GM12872 (cell line): ENCODE measurements around the gene AGBL1.

Experiments used
- TF ChIP-seq, protein P1 (sequence below): IDR thresholded peaks from 3 replicates; pipeline ENCODE4 v1.5.1; 2011; ENCODE audit warnings: low read depth, mild to moderate bottlenecking, low read length, moderate library complexity; ENCODE audit not compliant: insufficient read depth

The AGBL1 gene

DNA sequence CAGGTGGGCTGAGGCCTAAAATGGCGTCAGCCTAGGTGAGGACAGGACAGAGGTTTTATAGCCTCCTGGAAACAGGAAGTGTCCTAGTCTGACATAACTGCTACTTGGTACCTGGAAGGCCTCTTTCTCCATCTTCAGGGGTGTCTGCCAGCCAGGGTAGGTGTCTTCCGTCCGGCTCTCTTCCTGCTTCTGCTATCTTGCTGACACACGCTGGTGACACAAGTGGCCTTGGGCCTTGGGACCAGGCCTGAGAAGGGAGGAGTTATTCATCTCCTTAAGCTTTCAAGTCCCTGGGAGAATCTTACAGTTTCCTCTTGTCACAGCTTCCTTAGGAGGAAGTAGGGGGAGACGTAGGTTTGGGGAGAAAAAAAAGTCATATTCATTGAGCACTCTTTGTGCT lies 551.3 kb downstream of the AGBL1 start:
- TF ChIP-seq, protein P1, sequence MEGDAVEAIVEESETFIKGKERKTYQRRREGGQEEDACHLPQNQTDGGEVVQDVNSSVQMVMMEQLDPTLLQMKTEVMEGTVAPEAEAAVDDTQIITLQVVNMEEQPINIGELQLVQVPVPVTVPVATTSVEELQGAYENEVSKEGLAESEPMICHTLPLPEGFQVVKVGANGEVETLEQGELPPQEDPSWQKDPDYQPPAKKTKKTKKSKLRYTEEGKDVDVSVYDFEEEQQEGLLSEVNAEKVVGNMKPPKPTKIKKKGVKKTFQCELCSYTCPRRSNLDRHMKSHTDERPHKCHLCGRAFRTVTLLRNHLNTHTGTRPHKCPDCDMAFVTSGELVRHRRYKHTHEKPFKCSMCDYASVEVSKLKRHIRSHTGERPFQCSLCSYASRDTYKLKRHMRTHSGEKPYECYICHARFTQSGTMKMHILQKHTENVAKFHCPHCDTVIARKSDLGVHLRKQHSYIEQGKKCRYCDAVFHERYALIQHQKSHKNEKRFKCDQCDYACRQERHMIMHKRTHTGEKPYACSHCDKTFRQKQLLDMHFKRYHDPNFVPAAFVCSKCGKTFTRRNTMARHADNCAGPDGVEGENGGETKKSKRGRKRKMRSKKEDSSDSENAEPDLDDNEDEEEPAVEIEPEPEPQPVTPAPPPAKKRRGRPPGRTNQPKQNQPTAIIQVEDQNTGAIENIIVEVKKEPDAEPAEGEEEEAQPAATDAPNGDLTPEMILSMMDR, result no peak

DNA sequence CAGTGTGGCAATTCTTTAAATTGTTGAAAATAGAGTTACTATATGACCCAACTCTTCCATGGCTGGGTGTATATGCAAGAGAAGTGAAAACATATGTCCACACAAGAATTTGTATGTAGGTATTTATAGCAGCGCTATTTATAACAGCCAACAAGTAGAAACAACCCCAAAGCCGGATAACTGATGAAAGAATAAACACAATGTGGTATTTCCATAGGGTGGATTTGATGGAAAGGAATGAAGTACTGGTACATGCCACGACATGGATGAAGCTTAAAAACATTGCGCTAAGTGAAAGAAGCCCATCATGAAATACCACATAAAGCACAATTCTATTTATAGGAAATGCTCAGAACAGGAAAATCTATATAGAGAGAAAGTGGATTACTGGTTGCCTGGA lies 554.5 kb downstream of the AGBL1 start:
- TF ChIP-seq, protein P1, result no peak

GRCh38 chr15:86634992-86635638 lies 555.4 kb downstream of the AGBL1 start:
- TF ChIP-seq, protein P1, result no peak

DNA sequence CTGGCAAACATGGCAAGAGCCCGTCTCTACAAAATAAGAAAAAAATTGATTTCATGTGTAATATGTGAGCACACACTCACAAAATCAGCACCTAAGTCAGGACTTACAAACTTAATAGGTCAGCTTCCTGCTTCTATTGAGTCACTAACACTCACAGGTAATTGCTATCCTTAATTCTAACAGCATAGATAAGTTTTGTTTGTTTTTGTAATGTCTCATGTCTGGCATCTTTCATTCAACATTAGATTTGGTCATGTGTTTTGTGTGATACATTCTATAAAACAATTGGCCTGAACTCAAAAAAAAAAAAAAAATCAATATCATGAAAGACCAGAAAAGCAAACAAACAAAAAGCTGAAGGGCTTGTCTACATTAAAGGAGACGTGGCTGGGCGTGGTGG lies 564.7 kb downstream of the AGBL1 start:
- TF ChIP-seq, protein P1, result no peak

GRCh38 chr15:86645925-86646500 lies 566.3 kb downstream of the AGBL1 start:
- TF ChIP-seq, protein P1, result no peak

DNA sequence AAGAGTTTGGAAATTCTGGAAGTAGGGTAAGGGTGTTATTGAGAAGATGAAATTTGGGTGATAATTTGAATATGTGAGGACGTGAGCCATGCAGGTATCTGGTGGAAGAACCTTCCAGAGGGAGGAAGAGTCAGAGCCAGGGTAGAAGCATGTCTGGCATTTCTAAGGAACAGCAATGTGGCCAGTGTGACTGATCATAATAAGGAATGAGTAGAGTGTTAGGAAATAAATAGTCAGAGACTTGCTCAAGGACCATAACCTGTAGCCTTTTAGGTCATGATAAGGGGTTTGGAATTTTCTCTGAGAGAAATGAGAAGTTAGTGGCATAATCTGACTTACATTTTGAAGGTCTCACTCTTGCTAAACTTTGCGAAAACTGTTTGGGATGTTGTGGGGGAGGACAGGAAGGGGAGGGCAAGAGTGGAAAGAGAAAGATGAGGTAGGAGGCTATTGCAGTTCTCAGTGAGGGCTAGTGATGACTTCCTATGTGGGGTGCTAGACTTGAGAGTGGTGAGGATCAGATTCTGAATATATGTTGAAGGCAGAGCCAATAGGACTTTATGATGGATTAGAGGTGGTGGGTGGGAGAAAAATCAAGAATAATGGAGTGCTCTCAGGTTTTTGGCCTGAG lies 568.3 kb downstream of the AGBL1 start:
- TF ChIP-seq, protein P1, result no peak

DNA sequence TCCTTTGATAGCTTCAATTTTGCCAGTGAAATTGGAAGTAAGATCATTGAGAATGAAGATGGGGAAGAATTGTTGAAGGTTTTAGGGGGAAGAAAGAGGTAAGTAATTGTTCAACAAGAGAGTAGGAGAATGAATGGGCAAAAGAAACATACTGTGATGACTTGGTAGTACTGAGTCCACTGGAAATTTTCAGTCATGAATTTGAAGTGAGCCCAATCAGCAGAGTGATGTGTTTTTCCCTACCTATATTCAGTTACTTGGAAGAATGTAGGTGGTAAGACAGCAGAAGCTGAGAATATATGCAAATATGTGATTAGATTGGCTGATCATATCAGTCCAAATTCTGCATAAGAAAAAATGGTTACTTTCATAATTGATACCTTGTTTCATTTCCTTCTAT lies 569.6 kb downstream of the AGBL1 start:
- TF ChIP-seq, protein P1, result no peak
